IPS-18c (cell line): ENCODE results near the gene SCPEP1.

Experiments used
- H3K4me3 ChIP-seq: 2 replicates; pipeline ENCODE4 v1.7.0; 2013; ENCODE audit warnings: low read depth, mild to moderate bottlenecking, low read length, moderate library complexity; ENCODE audit not compliant: insufficient read depth
- H3K9me3 ChIP-seq: one replicate; pipeline ENCODE4 v1.6.1; 2013; ENCODE audit warnings: mild to moderate bottlenecking, low read length, moderate library complexity; ENCODE audit not compliant: control insufficient read depth, insufficient read depth

The SCPEP1 gene

GRCh38 chr17:57046749-57047148, 68.8 kb downstream of the SCPEP1 start:
- Histone ChIP-seq H3K4me3 (no peak overlapping the region), H3K9me3 (no peaks in the 10 kb centered on the region)

GRCh38 chr17:57048096-57048495, 70.2 kb downstream of the SCPEP1 start:
- Histone ChIP-seq H3K9me3 (no peaks in the 10 kb centered on the region), H3K4me3 (no peak overlapping the region)

- H3K9me3 ChIP-seq = no peaks in the 10 kb centered on the region
- no peak overlapping the region for H3K4me3 ChIP-seq
Observed at GRCh38 chr17:57050306-57050705, 72.4 kb downstream of the SCPEP1 start.

- Histone ChIP-seq H3K9me3 (no peaks in the 10 kb centered on the region), H3K4me3 (no peak overlapping the region)
Observed at GRCh38 chr17:57051886-57052361, 74.0 kb downstream of the SCPEP1 start.
